Gastroesophageal sphincter (tissue), 3 donors: ENCODE measurements around the gene TMEM178B.

Source experiments
- EP300 ChIP-seq: sonication (generic); formaldehyde crosslinking; IDR thresholded peaks from one replicate; pipeline ENCODE4 v1.6.1; 2017; ENCODE audit warnings: antibody characterized with exemption, mild to moderate bottlenecking
- POLR2A ChIP-seq, 2 donors: fragments of 450-650 bp; IDR thresholded peaks; one replicate each; pipeline ENCODE4 v1.6.1; 2017; ENCODE audit warnings: antibody characterized with exemption in 2 of 2, mild to moderate bottlenecking in 2 of 2, moderate library complexity in 1 of 2
- TF ChIP-seq, protein P1 (sequence below), 4 experiments: fragments of 200-600 bp in 2 of 4; fragments of 450-650 bp in 2 of 4; sonication (generic) in 1 of 4; IDR thresholded peaks; one replicate each; pipeline ENCODE4 v1.5.1; 2017 to 2019; ENCODE audit warnings: antibody characterized with exemption in 4 of 4, mild to moderate bottlenecking in 2 of 4, moderate library complexity in 2 of 4

DNA sequence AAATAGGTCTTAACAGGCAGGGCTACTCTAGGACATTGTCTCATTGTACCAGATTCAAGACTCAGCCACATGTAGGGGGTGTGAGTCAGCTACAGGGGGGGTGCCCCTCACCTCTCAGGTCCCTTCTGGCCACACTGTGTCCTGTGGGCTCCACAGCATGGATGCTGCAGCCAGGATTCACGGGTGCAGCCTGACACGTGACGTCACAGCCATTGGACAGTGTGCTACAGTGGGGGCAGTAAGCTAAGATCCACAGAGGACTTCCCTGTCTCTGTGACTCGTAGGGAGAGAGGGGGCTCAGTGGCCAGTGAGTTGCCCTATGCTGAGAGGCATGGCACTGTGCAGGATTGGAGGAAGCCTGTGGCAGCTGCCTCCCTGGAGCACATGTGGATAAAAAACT, 77.9 kb downstream of the TMEM178B start:
- TF ChIP-seq, protein P1, sequence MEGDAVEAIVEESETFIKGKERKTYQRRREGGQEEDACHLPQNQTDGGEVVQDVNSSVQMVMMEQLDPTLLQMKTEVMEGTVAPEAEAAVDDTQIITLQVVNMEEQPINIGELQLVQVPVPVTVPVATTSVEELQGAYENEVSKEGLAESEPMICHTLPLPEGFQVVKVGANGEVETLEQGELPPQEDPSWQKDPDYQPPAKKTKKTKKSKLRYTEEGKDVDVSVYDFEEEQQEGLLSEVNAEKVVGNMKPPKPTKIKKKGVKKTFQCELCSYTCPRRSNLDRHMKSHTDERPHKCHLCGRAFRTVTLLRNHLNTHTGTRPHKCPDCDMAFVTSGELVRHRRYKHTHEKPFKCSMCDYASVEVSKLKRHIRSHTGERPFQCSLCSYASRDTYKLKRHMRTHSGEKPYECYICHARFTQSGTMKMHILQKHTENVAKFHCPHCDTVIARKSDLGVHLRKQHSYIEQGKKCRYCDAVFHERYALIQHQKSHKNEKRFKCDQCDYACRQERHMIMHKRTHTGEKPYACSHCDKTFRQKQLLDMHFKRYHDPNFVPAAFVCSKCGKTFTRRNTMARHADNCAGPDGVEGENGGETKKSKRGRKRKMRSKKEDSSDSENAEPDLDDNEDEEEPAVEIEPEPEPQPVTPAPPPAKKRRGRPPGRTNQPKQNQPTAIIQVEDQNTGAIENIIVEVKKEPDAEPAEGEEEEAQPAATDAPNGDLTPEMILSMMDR (IDR thresholded peaks at IDR 0.05), result no peak
- TF ChIP-seq POLR2A (IDR thresholded peaks at IDR 0.05) (no peak), EP300 (no peak)
